Activated CD4-positive, alpha-beta memory T cell treated with anti-CD3 and anti-CD28 coated beads for 36 hours (primary cell): ENCODE measurements around the gene TYW1. TPM values are rescaled to one million over a fixed set of nuclear protein-coding genes. Genes with fewer than 3 reads are reported as not detected.
"Not testable (repeated sequence)": the region's sequence is repeated elsewhere in the genome, so short reads cannot be mapped to it uniquely, and the experiment has no call there.

Experiments
- CTCF ChIA-PET: fragments of 350-600 bp; sonication (Branson Sonifier 250); formaldehyde crosslinking; loops from one replicate; lab custom pipeline; 2021; ENCODE audit warnings: antibody characterized with exemption, inconsistent platforms; lab: Charles Lee
- POLR2A ChIA-PET: fragments of 350-600 bp; sonication (Branson Sonifier 250); formaldehyde crosslinking; loops from one replicate; lab custom pipeline; 2021; ENCODE audit warnings: antibody characterized with exemption; lab: Charles Lee
- DNase-seq: peaks from one replicate; pipeline ENCODE4 v3.0.0-alpha.2; 2020
- H3K27ac Mint-ChIP-seq: one replicate; pipeline ENCODE4 v1.8.0; 2021; ENCODE audit warnings: mixed read lengths
- H3K27me3 Mint-ChIP-seq: one replicate; pipeline ENCODE4 v1.8.0; 2021; ENCODE audit warnings: mixed read lengths
- H3K36me3 Mint-ChIP-seq: one replicate; pipeline ENCODE4 v1.8.0; 2021; ENCODE audit warnings: mixed read lengths
- H3K4me1 Mint-ChIP-seq: one replicate; pipeline ENCODE4 v1.8.0; 2021; ENCODE audit warnings: low read depth, mixed read lengths
- H3K4me3 Mint-ChIP-seq: one replicate; pipeline ENCODE4 v1.8.0; 2021; ENCODE audit warnings: mild to moderate bottlenecking, mixed read lengths
- H3K9me3 Mint-ChIP-seq: one replicate; pipeline ENCODE4 v1.8.0; 2021; ENCODE audit warnings: mixed read lengths
- intact Hi-C: fragments of 100-400 bp; cut with micrococcal nuclease; formaldehyde crosslinking; loops from one replicate; pipeline ENCODE4 v1.15.1; 2023
- total RNA-seq, 2 experiments: library from RNA; stranded (reverse); gene quantifications; one replicate each; pipeline ENCODE4 v1.2.3, GENCODE V29; 2021

TYW1 gene
- total RNA-seq, 2 experiments from 2014 or later = 15.0 to 16.4 TPM

GRCh38 chr7:67000601-67001258, 4.1 kb downstream of the TYW1 start:
- DNase-seq, H3K27me3 Mint-ChIP-seq, intact Hi-C loops, CTCF ChIA-PET, H3K4me3 Mint-ChIP-seq, POLR2A ChIA-PET, H3K9me3 Mint-ChIP-seq: not testable (repeated sequence)
- Mint-ChIP-seq H3K4me1 (peaks cover 17% of the 10 kb centered on the region), H3K27ac (peak overlapping the region; percentile 33), H3K36me3 (peaks cover 13% of the 10 kb centered on the region)

GRCh38 chr7:67004145-67004544, 7.5 kb downstream of the TYW1 start:
- H3K9me3 Mint-ChIP-seq, H3K4me1 Mint-ChIP-seq, intact Hi-C loops, DNase-seq, CTCF ChIA-PET, H3K27me3 Mint-ChIP-seq, H3K4me3 Mint-ChIP-seq, H3K27ac Mint-ChIP-seq, POLR2A ChIA-PET: not testable (repeated sequence)
- peaks cover 31% of the 10 kb centered on the region for H3K36me3 Mint-ChIP-seq

GRCh38 chr7:67006965-67007364, 10.3 kb downstream of the TYW1 start:
- Mint-ChIP-seq H3K4me1 (peaks cover 6% of the 10 kb centered on the region), H3K4me3 (no peak overlapping the region), H3K27me3 (no peaks in the 10 kb centered on the region), H3K27ac (no peak overlapping the region), H3K36me3 (peaks cover 32% of the 10 kb centered on the region), H3K9me3 (no peaks in the 10 kb centered on the region)
- CTCF ChIA-PET = interaction anchor here (0.6 kb wide), 1 partner anchor 40 kb away, joined by 3 read pairs; no protein-coding TSS in a partner anchor
- intact Hi-C loops = no loop called here
- POLR2A ChIA-PET = interaction anchor here (0.7 kb wide), 1 partner anchor 13 kb away, joined by 3 read pairs; no protein-coding TSS in a partner anchor
- no peak for DNase-seq

- intact Hi-C loops = no loop called here
- H3K36me3 Mint-ChIP-seq = peaks cover 30% of the 10 kb centered on the region
- no peaks in the 10 kb centered on the region for H3K4me1 Mint-ChIP-seq
- no peak for DNase-seq
- no peak overlapping the region for H3K4me3 Mint-ChIP-seq
- H3K27ac Mint-ChIP-seq = no peak overlapping the region
- CTCF ChIA-PET = no interaction called here
- no peaks in the 10 kb centered on the region for H3K9me3 Mint-ChIP-seq
- POLR2A ChIA-PET = interaction anchor here (0.6 kb wide), 1 partner anchor 139 kb away, joined by 3 read pairs; no protein-coding TSS in a partner anchor
- no peaks in the 10 kb centered on the region for H3K27me3 Mint-ChIP-seq
Measured at GRCh38 chr7:67008260-67008659, 11.6 kb downstream of the TYW1 start.

GRCh38 chr7:67009677-67010076, 13.0 kb downstream of the TYW1 start:
- intact Hi-C loops, H3K9me3 Mint-ChIP-seq, POLR2A ChIA-PET, H3K4me3 Mint-ChIP-seq, H3K4me1 Mint-ChIP-seq, CTCF ChIA-PET, DNase-seq, H3K27ac Mint-ChIP-seq, H3K27me3 Mint-ChIP-seq: not testable (repeated sequence)
- peaks cover 30% of the 10 kb centered on the region for H3K36me3 Mint-ChIP-seq

GRCh38 chr7:67014076-67014622, 17.5 kb downstream of the TYW1 start:
- CTCF ChIA-PET, DNase-seq, H3K27ac Mint-ChIP-seq, H3K9me3 Mint-ChIP-seq, intact Hi-C loops, H3K4me1 Mint-ChIP-seq, H3K27me3 Mint-ChIP-seq, POLR2A ChIA-PET, H3K4me3 Mint-ChIP-seq: not testable (repeated sequence)
- peaks cover 29% of the 10 kb centered on the region for H3K36me3 Mint-ChIP-seq

- CTCF ChIA-PET, POLR2A ChIA-PET, H3K4me3 Mint-ChIP-seq, DNase-seq, H3K27ac Mint-ChIP-seq, H3K9me3 Mint-ChIP-seq, H3K27me3 Mint-ChIP-seq, H3K4me1 Mint-ChIP-seq, intact Hi-C loops: not testable (repeated sequence)
- H3K36me3 Mint-ChIP-seq = peaks cover 53% of the 10 kb centered on the region
Measured at GRCh38 chr7:67017971-67018370, 21.3 kb downstream of the TYW1 start.

GRCh38 chr7:67018940-67019339, 22.3 kb downstream of the TYW1 start:
- Mint-ChIP-seq H3K27ac (no peak overlapping the region), H3K4me3 (no peak overlapping the region), H3K4me1 (peaks cover 9% of the 10 kb centered on the region), H3K36me3 (peaks cover 53% of the 10 kb centered on the region), H3K27me3 (no peaks in the 10 kb centered on the region), H3K9me3 (no peaks in the 10 kb centered on the region)
- ChIA-PET POLR2A (interaction anchor here (1.1 kb wide), 1 partner anchor 23 kb away, joined by 3 read pairs; no protein-coding TSS in a partner anchor), CTCF (interaction anchor here (1.6 kb wide), 1 partner anchor 22 kb away, joined by 3 read pairs; no protein-coding TSS in a partner anchor)
- intact Hi-C loops = no loop called here
- DNase-seq = peak; percentile 26

GRCh38 chr7:67019562-67020390, 23.1 kb downstream of the TYW1 start:
- Mint-ChIP-seq H3K9me3 (no peaks in the 10 kb centered on the region), H3K36me3 (peaks cover 52% of the 10 kb centered on the region), H3K27me3 (no peaks in the 10 kb centered on the region), H3K4me1 (peaks cover 9% of the 10 kb centered on the region), H3K27ac (peak overlapping the region; percentile 33), H3K4me3 (no peak overlapping the region)
- ChIA-PET CTCF (interaction anchor here (1.6 kb wide), 1 partner anchor 21 kb away, joined by 3 read pairs; no protein-coding TSS in a partner anchor), POLR2A (interaction anchor here (1.0 to 1.1 kb wide), 2 partner anchors 13 to 24 kb away, joined by 3 read pairs; no protein-coding TSS in a partner anchor)
- DNase-seq = peak; percentile 26
- intact Hi-C loops = no loop called here

- H3K36me3 Mint-ChIP-seq = peaks cover 50% of the 10 kb centered on the region
- no peak overlapping the region for H3K4me3 Mint-ChIP-seq
- ChIA-PET POLR2A (no interaction called here), CTCF (no interaction called here)
- intact Hi-C loops = no loop called here
- DNase-seq = no peak
- H3K27ac Mint-ChIP-seq = no peak overlapping the region
- no peaks in the 10 kb centered on the region for H3K27me3 Mint-ChIP-seq
- H3K9me3 Mint-ChIP-seq = no peaks in the 10 kb centered on the region
- peaks cover 9% of the 10 kb centered on the region for H3K4me1 Mint-ChIP-seq
Measured at GRCh38 chr7:67021260-67021659, 24.6 kb downstream of the TYW1 start.

- Mint-ChIP-seq H3K27ac (no peak overlapping the region), H3K9me3 (no peaks in the 10 kb centered on the region), H3K4me3 (no peak overlapping the region), H3K4me1 (peaks cover 9% of the 10 kb centered on the region), H3K36me3 (peaks cover 49% of the 10 kb centered on the region), H3K27me3 (no peaks in the 10 kb centered on the region)
- ChIA-PET POLR2A (no interaction called here), CTCF (no interaction called here)
- intact Hi-C loops = no loop called here
- DNase-seq = no peak
Measured at GRCh38 chr7:67022511-67022910, 25.9 kb downstream of the TYW1 start.

- H3K36me3 Mint-ChIP-seq = peaks cover 38% of the 10 kb centered on the region
- H3K9me3 Mint-ChIP-seq = not testable (repeated sequence)
Measured at GRCh38 chr7:67025459-67025858, 28.8 kb downstream of the TYW1 start.

More at GRCh38 chr7:67025459-67025858, 28.8 kb downstream of the TYW1 start:
- intact Hi-C loops, CTCF ChIA-PET, H3K4me3 Mint-ChIP-seq, DNase-seq, H3K27ac Mint-ChIP-seq, H3K27me3 Mint-ChIP-seq, H3K4me1 Mint-ChIP-seq: not testable (repeated sequence)
- POLR2A ChIA-PET = interaction anchor here (0.6 kb wide), 1 partner anchor 14 kb away, joined by 3 read pairs; no protein-coding TSS in a partner anchor
